CD4-positive, alpha-beta T cell treated with Interleukin-6 for 4 hours (primary cell): ENCODE results near the gene HAUS8.
"Not testable (repeated sequence)": the region's sequence is repeated elsewhere in the genome, so short reads cannot be mapped to it uniquely, and the experiment has no call there.

Experiments
- DNase-seq: peaks from one replicate; pipeline ENCODE4 v3.0.0-alpha.2; 2020; ENCODE audit warnings: mixed read lengths

The HAUS8 gene, protein sequence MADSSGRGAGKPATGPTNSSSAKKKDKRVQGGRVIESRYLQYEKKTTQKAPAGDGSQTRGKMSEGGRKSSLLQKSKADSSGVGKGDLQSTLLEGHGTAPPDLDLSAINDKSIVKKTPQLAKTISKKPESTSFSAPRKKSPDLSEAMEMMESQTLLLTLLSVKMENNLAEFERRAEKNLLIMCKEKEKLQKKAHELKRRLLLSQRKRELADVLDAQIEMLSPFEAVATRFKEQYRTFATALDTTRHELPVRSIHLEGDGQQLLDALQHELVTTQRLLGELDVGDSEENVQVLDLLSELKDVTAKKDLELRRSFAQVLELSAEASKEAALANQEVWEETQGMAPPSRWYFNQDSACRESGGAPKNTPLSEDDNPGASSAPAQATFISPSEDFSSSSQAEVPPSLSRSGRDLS

DNA sequence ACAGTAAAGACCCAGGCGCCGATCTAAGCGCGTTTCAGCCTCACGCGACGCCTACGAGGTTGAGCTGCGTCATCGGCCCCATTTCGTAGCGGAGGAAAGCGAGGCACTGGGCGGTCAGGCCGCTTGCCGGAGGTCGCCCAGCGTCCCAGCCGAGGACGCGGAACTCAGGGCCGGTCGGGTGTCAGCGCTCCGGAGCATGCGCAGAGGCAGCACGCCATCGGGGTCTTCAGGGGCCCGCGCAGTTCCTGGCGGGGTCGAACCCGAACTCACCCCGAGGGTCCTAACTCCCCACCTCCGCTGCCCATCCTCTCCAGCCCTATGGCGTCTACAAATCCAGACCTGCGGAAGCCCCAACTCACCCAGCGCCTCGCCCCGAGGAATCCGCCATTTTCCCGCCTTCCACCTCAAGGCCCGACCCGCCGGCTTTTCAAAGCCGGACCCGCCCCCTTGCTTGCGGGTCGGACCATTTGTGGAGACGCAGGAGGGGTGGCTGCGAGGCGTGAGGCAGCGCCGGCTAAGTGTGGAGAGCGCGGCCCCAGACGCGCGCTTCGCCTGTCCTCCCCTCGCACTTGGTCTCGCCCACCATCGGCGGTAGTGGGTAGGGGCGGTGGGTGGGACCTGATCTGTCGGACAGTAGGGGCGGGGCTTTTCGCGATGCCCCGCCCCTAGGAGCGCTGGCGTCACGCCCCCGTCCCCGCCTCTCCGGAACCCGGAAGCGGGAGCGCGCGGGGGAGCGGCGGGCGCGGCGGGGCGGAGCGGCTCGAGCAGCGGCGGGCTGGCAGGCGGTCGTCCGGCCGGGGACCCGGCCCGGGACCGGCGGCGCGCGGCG lies at the start of gene HAUS8, which contains the start of gene MYO9B:
HAUS8 (minus strand) TSS at position 418 of the 829 bp plus-strand sequence; CDS start at position 388, 30 bp downstream.
MYO9B (plus strand) TSS at position 743 of the 829 bp plus-strand sequence. CDS start 25,941 bp downstream, outside the sequence.
- peak; percentile 99 for DNase-seq

DNA sequence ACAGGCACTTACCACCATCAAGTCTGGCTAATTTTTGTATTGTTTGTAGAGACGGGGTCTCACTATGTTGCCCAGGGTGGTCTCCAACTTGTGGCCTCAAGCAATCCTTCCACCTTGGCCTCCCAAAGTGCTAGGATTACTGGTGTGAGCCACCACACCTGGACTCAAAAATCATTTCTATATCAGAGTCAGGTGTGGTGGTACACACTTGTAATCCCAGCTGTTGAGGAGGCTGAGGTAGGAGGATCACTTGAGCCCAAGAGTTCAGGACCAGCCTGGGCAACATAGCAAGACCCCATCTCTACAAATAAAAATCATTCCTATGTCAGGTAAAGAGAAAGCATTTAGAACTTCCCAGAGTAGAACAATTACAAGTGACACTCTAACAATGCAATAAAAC lies 48.8 kb upstream of the HAUS8 start:
- DNase-seq, result no peak

DNA sequence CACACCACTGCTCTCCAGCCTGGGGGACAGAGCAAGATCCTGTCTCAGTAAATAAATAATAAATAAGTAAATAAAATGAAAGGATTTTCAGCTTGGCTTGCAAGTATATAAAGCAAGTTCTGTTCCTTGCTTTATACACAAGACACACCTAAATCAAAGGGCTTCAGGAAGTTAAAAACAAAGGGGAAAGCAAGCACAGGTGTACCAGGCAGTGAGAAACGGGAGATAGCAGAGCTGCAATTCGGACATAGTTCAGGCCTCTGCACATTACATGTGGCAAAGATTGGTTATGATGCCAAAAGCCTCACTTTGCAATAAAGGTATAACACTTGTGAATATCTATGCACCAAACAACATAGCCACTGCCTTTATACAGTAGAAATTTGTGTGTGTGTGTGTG lies 47.8 kb upstream of the HAUS8 start:
- DNase-seq, result no peak

DNA sequence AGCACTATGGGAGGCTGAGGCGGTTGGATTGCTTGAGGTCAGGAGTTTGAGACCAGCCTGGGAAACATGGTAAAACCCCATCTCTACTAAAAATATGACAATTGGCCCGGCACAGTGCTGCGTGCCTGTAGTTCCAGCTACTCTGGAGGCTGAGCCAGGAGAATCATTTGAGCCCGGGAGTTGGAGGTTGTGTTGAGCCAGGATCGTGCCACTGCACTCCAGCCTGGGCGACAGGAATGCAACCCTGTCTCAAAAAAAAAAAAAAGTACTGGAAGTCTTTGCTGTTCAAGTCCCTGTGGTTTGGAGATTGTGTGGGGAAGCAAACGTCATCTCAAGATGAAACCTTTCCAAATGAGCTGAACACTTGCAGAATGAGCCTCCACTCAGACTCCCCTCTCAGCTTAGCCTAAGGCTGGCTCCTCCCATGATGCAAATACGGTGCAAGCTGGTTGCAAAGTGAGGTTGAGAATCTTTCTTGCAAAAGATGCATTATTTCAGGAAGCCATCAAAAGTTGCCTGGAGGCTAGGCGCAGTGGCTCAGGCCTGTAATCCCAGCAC lies 46.6 kb upstream of the HAUS8 start:
- DNase-seq, result no peak

DNA sequence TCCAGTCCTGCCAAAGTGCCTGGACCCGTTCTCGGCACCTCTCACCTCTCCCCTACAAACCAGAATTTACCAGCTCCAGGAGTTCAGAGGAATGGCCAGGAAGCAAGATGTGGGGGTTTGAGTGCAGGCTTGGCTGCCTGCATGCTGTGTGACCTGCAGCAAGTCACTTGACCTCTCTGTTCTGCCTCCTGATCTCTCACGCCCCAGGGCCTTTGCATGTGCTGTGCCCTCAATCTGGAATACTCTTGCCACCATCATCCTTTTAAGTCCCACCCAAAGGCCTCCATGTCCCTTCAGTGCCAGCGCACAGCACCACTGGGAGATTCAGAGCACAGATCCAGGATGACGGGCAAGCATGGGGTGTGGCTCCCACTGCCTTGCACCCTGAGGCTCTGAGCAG lies 43.7 kb upstream of the HAUS8 start:
- no peak for DNase-seq

DNA sequence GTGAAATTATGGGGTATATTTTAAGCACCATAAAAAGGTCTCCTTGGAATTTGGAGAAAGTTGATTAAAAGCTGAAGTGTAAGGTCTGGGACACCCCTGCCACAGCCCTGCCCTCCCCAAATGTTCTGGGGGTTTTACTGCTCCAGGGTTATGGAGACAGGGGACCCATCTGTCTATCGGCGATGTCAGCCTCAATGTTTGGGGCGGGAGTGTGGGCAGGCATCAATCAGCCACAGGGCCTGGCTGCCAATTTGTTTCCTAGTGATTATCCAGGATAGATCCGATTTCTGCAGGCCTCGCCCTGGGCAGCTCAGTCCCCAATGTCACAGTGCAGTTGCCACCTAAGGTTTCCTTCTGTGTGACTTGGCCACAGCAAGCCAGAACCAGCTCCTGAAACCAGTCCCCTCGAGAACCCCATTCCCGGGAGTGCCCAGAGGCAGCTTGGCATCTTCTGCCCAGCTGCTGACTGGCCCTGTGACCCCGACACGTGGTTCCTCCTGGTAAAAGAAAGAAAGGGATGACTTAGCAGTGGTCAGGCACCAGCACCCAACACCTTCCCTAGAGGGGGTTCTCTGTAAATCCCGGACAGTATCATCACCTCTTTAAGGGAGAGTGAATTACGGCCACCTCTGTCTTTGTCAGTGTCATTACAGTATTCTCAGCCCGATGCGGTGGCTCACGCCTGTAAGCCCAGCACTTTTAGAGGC lies 41.9 kb upstream of the HAUS8 start:
- DNase-seq, result no peak

DNA sequence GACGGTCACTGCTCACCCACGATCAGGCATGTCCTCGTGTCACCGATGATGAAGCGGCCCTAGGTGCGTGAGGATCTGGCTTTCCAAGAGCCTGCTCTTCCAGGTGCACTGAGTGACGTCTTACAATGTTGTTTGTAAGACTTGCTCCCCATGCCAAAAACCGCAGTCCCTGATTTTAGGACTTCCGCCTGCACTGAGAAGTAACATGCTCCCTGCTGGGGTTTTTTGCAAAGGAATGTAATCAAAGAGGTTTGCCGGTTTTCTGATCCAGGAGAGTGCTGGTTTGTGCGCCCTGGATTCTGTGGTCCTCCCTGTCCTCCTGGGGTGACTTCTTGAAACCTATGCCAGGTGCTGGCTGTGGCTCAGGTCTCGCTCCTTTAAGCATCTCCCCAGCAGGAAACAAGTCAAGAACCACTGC lies 39.2 kb upstream of the HAUS8 start:
- DNase-seq, result no peak

DNA sequence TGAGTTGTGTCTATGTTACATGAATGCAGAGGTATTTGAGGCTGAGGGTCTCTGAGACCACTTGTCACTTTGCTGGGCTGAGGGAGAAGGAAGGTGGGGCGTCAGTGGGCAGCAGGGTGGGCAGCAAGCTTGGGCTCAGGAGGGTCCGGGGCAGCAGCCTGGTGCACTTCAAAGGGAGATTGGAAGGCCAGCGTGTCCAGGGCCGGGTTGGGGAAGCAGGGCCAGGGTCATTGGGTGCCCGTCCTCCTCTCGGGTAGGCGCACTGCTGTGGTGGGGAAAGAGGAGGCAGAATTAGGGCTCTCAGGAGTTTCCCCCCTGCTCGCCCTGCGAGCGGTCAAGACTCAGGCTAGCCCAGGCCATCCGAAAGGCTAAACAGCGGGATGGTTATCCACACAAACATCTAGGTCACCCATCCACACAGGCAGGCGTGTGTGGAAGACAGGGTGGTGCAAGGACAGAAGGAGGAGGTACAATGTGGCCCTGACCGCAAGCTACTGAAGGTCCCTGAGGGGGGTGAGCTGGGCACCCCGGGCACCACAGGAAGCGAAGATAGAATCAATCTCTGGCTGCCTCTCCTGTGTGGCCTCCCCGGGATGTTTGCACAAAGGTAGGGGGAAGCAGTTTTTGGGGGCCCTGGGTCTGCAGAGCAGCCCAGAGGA lies 38.0 kb upstream of the HAUS8 start:
- no peak for DNase-seq

DNA sequence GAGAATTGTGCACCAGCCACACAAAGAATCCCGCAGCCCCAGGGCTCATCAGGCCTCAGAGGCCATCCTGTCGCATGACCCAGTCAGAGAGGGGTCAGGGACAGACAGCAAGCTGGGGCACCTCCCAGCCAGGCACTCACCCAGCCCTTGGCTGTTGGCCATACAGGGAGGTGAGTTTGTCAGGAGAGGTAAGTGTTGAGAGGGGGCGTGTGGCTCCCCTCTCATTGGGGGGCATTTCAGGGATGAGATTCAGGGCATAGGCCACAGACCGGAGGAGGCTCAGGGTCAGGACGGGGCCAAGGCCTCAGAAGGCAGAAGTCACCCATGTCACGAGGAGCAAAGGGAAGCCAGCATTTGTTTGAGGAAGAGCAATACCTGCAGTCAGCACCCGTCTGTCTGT lies 37.4 kb upstream of the HAUS8 start:
- no peak for DNase-seq

DNA sequence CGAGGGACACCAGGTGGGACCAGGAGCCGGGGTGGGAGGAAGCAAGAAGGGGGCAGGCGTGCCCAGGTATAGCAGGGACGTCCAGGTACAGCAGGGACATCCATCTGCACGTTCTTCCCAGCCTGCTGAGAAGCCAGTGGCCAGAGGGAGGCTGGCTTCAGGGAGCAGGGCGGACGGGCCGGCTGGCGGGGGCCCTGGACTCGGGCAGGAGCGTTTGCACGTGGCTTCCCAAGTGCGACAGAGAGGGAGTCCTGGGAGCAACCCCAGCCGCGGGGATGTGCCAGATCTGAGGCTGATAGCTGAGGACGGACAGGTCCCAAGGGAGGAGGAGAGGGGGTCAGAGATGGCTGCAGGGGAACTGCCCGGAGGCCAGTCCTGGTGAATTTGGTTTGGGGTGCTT lies 37.0 kb upstream of the HAUS8 start:
- no peak for DNase-seq

DNA sequence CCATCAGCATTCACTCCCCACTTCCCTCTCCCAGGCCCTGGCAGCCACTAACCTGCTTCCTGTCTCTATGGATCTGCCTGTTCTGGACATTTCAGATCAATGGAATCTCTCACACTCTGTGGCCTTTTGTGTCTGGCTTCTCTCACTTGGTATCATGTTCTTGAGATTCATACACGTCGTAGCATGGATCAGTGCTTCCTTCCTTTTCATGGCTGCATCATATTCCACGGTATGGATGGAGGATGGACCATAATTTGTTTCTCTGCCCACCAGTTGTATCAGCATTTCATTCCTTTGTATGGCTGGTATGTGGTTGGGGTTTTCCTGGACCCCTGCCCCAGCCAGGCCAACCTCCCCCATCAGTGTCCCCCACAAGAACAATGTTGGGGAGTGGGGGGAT lies 36.5 kb upstream of the HAUS8 start:
- no peak for DNase-seq

DNA sequence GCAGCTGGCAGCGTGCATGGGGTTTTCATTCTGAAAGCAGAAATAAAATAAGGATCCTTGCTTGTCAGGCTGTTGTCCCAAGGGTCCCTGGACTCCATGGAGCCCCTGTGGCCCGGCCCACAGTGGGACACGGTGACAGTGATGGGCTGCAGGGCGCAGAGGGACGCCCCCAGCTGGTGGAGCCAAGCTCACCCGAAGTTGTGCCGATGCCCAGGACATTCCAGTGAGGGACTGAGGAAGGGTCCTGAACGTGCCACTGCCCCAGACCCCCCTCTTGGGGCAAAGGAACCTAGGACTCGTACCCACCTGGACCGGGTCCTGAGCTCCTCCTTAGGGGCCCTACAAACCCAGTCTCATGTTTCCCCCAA lies 35.3 kb upstream of the HAUS8 start:
- no peak for DNase-seq

DNA sequence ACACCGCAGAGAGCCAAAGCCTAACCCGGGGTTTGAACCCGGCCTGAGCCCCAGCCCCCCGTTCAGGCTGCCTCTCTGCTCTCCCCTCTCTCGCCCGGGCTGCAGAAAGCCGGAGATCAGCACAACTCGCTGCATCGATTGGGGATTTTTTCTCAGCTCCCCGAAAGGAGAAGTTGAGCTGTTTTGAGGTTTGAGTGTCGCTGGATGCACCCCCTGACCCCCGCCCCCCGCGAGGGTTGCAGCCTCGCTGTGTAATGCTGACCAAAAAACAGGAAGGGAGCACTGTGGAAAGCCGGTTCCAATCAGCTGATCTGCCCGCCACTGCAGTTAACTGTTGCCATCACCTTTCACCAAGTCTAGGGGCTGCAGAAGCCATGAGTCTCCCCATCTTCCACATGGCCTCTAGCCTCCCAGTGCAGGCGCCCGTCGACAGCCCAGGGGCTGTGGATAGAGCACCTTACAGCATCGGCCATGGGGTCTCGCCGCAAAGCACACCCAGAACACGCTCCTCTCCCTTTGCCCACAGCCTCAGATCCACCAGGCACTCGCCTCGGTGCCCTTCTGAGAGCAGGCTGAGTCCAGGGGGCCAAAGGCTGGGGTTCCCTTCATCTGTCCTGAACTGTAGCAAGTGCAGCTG lies 34.8 kb upstream of the HAUS8 start:
- DNase-seq, result peak; percentile 16

DNA sequence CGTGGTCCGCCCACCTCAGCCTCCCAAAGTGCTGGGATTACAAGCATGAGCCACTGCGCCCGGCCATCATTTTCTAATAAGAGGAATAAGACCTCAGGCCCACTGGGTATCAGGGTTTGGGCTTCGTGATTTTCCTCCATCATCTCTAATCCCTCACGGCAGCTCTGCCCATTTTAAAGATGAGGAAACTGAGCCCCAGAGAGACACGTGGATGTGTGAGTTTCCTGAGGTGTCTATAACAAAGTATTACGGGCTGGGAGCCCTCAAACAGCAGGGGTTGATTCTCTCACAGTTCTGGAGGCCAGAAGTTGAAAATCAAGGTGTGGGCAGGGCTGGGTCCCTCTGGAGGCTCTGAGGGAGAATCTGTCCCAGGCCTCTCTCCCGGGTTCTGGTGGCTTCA lies 34.0 kb upstream of the HAUS8 start:
- no peak for DNase-seq

DNA sequence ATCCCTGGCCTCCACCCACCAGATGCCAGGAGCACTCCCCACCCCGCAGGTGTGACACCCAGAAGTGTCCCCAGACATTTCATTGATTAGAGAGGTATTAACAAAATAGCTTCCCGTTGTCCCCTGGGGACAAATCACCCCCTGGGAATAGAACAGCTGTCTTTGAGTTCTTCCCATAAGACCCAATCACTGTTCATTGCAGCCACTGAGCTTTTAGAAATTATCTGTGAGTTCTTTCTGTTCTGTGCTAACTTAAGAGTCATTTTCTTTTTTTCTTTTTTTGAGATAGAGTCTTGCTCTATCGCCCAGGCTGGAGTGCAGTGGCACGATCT lies 33.2 kb upstream of the HAUS8 start:
- no peak for DNase-seq

DNA sequence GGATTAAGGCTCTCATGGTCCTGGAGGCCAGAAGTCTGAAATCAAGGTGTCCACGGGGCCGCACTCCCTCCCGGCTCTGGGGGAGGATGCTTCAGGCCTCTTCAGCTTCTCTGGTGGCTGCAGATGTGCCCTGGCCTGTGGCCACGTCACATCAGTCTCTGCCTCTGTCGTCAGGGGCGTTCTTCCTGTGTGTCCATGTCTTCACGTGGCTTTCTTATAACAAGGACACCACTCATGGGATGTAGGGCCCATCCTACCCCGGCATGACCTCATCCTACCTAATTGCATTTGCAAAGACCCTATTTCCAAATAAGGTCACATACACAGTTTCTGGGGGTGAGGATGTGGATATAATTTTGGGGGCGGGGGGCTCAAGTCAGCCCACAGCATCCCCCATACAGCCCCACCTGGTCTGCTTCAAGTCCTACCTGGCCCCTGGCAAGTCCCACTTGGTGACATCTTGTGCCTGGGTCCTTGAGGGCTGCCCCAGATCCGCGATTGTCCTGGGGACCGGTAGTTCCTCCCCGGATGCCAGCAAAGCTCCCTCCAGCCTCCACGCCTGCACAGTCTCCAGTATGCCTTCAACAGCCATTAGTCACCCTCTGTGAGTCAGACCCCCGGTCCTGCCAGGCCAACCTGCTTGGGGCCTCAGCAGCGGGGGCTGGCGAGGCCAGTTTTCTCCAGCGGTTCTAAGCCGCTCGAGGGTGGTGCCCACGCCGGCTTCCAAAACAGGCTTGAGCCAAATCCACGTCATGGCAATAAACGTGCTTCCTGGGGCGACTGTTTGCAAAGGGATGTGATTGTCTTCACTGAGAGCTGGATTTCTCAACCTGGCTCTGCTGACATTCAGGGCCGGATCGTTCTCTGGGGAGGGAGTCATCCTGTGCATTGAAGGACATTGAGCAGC lies 32.5 kb upstream of the HAUS8 start:
- DNase-seq, result peak; percentile 8

DNA sequence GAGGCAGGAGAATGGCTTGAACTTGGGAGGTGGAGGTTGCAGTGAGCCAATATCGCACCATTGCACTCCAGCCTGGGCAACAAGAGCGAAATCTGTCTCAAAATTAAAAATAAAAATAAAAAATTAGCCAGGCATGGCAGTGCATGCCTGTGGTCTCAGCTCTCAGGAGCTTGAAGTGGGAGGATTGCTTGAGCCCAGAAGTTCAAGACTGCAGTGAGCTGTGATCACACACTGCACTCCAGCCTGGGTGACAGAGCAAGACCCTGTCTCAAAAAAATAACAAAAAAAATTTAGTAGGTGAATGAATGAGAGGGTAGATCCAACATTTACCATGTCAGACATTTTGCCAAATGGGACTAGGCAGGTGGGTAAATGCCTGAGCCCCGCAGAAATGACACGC lies 31.7 kb upstream of the HAUS8 start:
- DNase-seq, result not testable (repeated sequence)

DNA sequence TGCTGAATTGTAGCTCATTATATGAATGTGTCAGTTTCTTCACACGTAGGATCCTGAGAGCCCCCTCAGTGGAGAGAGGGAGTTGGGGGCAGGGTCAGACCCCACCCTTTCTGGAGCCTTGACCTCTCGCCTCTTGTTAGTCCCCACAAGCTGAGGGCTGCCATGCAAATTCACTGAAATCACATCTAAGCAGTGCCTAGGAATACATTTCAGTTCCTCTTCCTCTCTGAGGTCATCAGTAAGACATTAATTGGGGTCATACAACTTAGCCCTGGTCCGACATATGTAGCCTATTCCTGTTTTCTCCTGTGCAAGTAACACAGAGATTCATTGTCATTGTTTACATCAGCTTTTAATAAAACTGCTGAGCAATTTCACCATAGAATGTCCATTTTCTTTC lies 30.3 kb upstream of the HAUS8 start:
- DNase-seq, result no peak

DNA sequence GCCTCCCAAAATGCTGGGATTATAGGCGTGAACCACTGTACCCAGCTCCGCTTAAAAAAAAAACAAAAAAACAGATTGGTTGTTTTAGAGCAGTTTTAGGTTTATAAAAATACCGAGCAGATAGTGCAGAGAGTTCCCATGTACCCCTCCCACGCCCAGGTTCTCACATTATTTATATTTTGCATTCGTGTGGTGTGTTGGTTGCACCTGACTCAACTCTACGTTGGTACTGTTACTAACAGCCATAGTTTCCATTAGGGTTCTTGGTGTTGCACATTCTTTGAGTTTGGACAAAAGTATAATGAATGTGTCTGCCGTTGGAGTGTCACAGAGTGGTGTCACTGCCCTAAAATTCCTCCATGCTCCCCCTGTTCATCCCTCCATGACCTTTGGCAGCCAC lies 29.4 kb upstream of the HAUS8 start:
- no peak for DNase-seq

DNA sequence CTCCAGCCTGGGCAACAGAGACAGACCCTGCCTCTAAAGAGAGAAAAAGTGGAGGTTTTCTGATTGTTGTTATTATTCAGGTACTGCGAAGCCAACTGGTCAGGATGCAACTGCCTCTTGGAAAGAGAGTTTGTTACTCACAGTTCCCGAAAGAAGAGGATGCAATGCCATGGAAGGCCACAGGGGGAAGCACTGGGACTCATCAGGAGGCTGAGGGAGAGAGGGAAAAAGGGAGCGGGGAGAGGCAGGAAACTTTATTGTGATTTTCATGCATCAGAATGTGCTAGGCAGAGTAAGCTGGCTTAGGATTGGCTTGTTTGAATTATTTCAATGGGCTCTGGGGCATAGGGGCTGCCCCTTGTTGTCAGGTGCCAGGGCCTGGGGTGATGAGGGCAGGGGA lies 27.9 kb upstream of the HAUS8 start:
- peak; percentile 13 for DNase-seq
